G401.6 (cell line): ENCODE results near the gene MED1.

Experiments used
- FAIRE-seq: peaks from 2 replicates; lab custom pipeline; 2012; peaks lifted over from hg19 to GRCh38; lab: Jason Lieb, UNC

Gene MED1

GRCh38 chr17:39364236-39365025, 86.6 kb downstream of the MED1 start:
- FAIRE-seq: no peak

GRCh38 chr17:39361064-39361463, 90.0 kb downstream of the MED1 start:
- FAIRE-seq: no peak

GRCh38 chr17:39360537-39360936, 90.5 kb downstream of the MED1 start:
- no peak for FAIRE-seq

- FAIRE-seq: no peak
Observed at GRCh38 chr17:39359994-39360393, 91.1 kb downstream of the MED1 start.

GRCh38 chr17:39357986-39358385, 93.1 kb downstream of the MED1 start:
- no peak for FAIRE-seq

GRCh38 chr17:39357488-39357887, 93.6 kb downstream of the MED1 start:
- no peak for FAIRE-seq
